ENCODE data around the gene GORAB.
A peak's percentile ranks its signal among the peaks of the same experiment; 100 is the strongest.

GORAB gene, protein sequence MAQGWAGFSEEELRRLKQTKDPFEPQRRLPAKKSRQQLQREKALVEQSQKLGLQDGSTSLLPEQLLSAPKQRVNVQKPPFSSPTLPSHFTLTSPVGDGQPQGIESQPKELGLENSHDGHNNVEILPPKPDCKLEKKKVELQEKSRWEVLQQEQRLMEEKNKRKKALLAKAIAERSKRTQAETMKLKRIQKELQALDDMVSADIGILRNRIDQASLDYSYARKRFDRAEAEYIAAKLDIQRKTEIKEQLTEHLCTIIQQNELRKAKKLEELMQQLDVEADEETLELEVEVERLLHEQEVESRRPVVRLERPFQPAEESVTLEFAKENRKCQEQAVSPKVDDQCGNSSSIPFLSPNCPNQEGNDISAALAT

DNA sequence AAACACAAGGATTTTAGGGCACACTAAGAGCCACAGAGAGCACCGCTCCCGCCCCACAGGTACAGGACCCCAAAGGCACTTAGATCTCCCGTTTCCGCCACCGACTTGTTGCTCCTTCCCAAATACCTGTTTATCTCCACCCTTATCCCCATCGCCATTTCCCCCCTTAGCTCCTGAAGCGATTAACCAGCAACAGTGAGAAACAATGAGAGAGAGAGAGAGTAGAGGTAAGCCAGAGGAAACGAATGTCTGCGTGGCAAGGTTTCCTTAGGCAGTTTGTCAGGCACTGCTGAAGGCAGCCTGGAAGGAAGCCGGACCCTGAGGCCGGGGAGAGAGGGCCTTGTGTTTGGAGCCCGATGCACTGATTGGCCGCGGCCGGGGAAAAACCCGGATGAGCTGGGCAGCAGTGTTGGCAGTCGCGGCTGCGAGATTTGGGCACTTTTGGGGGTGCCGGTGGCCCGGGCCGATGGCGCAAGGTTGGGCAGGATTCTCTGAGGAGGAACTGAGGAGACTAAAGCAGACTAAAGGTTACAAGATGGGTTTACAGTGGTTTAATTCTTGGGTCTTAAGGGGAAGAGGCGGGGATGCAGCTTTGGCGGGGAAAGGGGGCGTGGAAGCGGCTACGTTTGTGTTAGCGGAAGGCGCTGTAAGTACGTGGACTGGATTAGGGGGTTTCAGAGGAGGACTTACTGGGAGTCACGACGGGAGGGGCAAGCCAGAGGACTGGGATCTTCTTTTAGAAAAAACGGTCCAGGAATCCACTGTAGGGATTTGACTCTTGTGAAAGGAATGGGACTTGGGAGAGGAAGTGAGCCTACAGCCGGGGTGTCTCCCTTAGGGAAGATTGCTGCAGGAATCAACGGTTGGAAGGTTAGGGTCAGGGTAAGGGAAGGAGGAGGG lies at the start of gene GORAB:
Gene GORAB (plus strand): TSS at position 409 of the 900 bp plus-strand sequence. CDS start 58 bp downstream, at position 467.
- peak; percentile 69 for DNase-seq

- no peak for DNase-seq
These were observed 48.9 kb upstream of the GORAB start for GRCh38 chr1:170483051-170483450.

GRCh38 chr1:170487503-170487902 lies 44.5 kb upstream of the GORAB start:
- no peak for DNase-seq

GRCh38 chr1:170491291-170491690 lies 40.7 kb upstream of the GORAB start:
- DNase-seq: no peak

- no peak for DNase-seq
These were observed 37.6 kb upstream of the GORAB start for GRCh38 chr1:170494369-170494768.

GRCh38 chr1:170495006-170495405 lies 37.0 kb upstream of the GORAB start:
- DNase-seq: no peak

DNA sequence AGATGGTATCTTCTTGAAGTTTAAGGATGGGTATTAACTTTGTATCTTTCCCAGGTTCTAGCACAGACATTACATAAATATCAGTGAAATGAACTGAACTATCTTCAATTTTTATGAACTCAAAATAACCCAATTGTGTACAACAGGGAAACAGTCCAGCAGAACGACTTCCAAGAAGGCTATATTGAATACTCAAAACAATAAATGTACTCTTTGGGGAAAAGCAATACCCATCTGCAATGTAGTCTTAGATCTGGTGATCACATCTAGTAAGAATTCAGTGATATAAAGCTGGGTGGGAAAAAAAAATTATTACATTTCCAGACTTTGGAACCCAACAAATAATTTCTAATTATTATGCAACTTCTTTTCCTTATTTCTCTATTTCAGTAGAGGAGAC lies 33.1 kb upstream of the GORAB start:
- no peak for DNase-seq

DNA sequence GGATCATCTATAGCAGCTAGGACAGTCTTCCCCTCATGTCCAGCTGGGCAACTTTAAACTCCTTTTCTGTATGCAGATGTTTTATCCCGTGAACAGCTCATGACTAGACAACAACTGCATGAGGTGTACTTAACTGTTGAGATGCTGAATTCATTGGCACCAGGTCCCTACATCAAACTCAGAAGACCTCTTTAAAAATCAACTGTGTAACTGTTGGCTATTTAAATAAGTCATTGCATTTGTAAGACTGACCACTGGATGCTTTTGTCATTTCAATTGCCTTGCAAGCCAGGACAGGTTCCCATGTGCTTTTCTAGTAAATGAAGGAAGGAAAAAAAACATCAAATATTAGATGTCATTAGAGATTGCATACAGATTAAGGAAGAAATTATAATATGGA lies 28.3 kb upstream of the GORAB start:
- DNase-seq: no peak

GRCh38 chr1:170510163-170510562 lies 21.8 kb upstream of the GORAB start:
- no peak for DNase-seq

DNA sequence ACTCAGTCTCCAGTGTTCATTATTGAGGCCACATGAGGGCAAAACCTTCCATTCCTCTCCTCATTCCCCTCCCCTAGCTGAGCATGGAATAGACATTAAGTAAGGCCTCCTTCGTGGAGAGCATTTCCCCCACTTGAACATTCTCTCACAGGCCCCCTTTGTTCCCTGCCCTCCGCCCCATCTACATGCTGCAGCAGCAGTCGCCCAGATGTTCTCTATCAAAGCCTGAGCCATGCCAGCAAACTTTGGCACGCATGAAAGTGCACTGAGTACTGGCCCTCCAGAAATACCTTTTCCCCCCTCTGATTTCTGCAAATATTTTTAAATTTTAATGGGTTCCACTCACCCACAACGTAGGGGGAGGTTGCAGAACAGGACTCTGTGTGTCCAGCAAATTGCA lies 20.9 kb upstream of the GORAB start:
- no peak for DNase-seq

DNA sequence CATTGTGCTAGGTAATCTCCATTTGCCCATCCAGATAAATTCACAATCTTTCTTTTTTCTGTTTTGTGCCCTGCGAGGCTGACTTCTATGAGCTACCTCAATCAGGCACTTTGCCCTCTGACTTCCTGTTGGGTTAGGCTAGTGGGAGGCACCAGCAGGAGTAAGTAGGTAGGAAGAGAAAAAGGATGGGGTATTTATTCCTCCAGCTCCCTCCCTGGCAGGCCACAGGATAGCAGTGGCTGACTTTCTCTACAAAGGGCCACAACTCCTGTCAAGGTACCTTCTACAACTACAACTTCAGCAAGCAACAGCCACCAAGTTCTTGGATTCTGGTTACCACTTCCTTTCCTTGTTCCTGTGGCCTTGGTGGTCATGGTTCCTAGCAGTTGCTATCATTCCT lies 18.8 kb upstream of the GORAB start:
- no peak for DNase-seq

DNA sequence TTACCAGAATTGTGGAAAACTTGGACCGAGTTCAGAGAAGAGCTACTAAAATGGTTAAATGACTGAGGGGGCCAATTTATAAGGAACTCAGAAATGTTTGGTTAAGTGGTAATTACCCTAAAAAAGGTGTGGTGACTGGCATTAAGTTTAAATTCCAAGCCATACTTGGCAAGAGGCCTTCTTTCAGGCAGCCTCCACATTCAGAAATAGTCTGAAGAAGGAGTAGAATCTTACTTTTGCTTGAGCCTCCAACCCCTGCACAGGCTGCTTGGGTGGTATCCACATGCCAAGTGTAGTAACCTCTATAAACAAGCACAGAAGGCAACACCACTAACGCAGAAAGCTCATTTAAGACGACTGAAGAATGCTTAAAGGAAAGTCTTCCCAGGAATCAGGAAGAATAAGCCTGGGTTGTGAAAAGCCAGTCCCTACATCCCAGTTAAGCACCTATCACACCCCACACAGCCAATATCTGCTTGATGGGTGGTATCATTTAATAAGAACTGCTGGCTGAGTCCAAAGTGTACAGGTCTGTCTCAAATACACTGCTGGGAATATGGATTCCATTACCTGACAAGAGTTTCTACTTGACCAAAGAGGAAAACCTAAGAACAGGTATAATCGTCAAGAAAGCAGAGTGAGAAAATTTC lies 13.7 kb upstream of the GORAB start:
- DNase-seq: no peak

DNA sequence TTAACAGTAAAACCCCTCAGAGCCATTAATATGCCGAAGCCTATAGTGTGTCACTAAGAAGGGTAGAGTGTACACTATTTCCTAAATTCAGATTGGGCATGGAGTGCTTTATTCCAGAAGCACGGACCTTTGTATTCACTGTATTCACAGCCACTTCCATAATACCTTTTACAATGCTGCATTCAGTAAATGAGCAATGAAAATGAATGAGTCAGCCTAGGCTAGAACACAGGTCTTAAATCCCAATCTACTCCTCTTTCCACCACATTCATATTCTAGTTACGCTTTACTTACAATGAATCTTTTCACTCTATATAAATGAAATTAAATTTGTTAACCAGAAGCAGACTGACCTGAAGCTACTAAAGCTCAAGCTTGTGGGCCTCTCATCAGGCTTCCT lies 13.0 kb upstream of the GORAB start:
- no peak for DNase-seq

- no peak for DNase-seq
These were observed 11.4 kb upstream of the GORAB start for GRCh38 chr1:170520601-170521000.

DNA sequence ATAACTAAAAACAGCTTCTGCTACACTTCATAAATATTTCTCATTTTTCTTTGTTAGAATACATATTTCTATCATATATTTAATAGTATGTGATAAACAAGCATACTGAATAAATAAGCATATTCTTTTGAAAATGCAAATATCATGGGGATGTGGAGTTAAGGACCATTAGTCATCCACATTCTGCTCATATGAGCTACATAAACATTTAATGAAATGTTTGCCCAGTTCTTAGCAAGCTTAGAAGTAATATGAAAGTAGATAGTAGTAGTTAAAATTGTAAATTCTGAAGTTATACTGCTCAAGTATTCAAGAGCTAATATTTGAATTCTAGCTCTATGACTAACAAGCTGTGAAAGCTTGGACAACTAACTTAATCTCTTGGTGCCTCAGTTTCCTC lies 10.1 kb upstream of the GORAB start:
- DNase-seq: no peak

GRCh38 chr1:170530972-170531757 lies 801 bp upstream of the GORAB start:
- DNase-seq: no peak

DNA sequence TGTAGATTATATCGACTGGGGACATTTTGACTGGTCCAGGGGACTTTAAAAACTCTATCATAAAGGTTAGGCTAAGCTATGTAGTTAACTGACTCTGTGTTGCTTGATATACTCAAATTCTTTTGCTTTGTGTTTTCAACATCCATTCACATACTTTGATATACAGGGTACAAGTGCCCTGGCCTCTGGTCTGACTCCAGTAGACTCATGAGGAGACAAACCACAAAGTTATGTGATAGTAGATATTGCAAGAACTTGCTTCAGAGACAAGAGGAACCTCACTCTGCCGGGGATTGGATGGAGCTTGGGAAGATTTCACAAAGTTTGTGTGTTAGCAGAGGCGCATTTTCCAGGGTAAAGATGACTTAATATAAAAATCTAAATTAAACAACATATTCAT lies 1.3 kb downstream of the GORAB start:
- DNase-seq: no peak

GRCh38 chr1:170534626-170535147 lies 2.7 kb downstream of the GORAB start:
- DNase-seq: no peak

DNA sequence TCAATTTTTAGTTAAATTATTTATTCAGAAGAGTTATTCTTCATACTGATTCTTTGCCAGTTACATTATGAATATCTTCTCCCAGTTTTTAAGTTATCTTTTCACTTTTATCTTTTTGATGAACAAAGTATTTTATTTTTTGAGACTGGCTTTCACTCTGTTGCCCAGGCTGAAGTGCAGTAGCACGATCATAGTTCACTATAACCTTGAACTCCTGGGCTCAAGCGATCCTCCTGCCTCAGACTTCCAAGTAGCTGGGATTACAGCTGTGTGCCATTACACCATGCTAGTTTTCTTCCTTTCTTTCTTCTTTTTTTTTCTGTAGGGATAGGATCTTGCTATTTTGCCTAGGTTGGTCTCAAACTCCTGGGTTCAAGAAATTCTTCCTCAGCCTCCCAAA lies 3.5 kb downstream of the GORAB start:
- no peak for DNase-seq

GRCh38 chr1:170536924-170537551 lies 5.1 kb downstream of the GORAB start:
- DNase-seq: no peak

- DNase-seq: no peak
These were observed 6.0 kb downstream of the GORAB start for GRCh38 chr1:170537798-170538503.

Measured in KG1 (cell line).